A673 (cell line): Measurements from ENCODE around the gene GGNBP2. TPM values are rescaled to one million over a fixed set of nuclear protein-coding genes. Genes with fewer than 3 reads are reported as not detected.
"Not testable (repeated sequence)": the region's sequence is repeated elsewhere in the genome, so short reads cannot be mapped to it uniquely, and the experiment has no call there.

ENCODE experiments used
- BruUV-seq: library from RNA; stranded (reverse); fragments of 400-500 nt; replicated peaks from 2 replicates; lab custom pipeline; 2021; lab: Mats Ljungman, UMichigan
- CTCF ChIA-PET: fragments of 300-600 bp; sonication (Branson Sonifier 250); formaldehyde crosslinking; loops from one replicate; lab custom pipeline; 2022; ENCODE audit warnings: antibody characterized with exemption; lab: Charles Lee
- POLR2A ChIA-PET: fragments of 300-600 bp; sonication (Branson Sonifier 250); formaldehyde crosslinking; loops from one replicate; lab custom pipeline; 2022; ENCODE audit warnings: antibody characterized with exemption; ENCODE audit not compliant: low non-redundant PET; lab: Charles Lee
- DNase-seq: peaks from one replicate; pipeline ENCODE4 v3.0.0-alpha.2; 2015; ENCODE audit warnings: low spot score
- H3K27ac ChIP-seq: fragments of 200-600 bp; sonication (generic); 2 replicates; pipeline ENCODE4 v1.5.1; 2016; ENCODE audit warnings: mixed run types, low read depth, mild to moderate bottlenecking, mixed read lengths, antibody characterized with exemption, low read length; ENCODE audit not compliant: poor library complexity, severe bottlenecking
- H3K27me3 ChIP-seq: fragments of 200-600 bp; sonication (generic); replicated peaks from 2 replicates; pipeline ENCODE4 v1.6.1; 2017; ENCODE audit warnings: mixed run types, low read depth, mild to moderate bottlenecking, mixed read lengths, antibody characterized with exemption, low read length; ENCODE audit not compliant: insufficient read depth, poor library complexity
- H3K36me3 ChIP-seq: fragments of 200-600 bp; sonication (generic); 2 replicates; pipeline ENCODE4 v1.6.1; 2016; ENCODE audit warnings: mixed run types, mild to moderate bottlenecking, mixed read lengths, antibody characterized with exemption, low read length; ENCODE audit not compliant: insufficient read depth, poor library complexity, severe bottlenecking
- H3K4me1 ChIP-seq: fragments of 200-600 bp; sonication (generic); 2 replicates; pipeline ENCODE4 v1.6.1; 2017; ENCODE audit warnings: mixed run types, mild to moderate bottlenecking, mixed read lengths, antibody characterized with exemption, low read length; ENCODE audit not compliant: insufficient read depth, poor library complexity, severe bottlenecking
- H3K4me3 ChIP-seq: fragments of 200-600 bp; sonication (generic); 2 replicates; pipeline ENCODE4 v1.5.1; 2016; ENCODE audit warnings: low read depth, mixed run types, mild to moderate bottlenecking, mixed read lengths, low read length; ENCODE audit not compliant: poor library complexity, severe bottlenecking
- H3K9me3 ChIP-seq: fragments of 200-600 bp; sonication (generic); 2 replicates; pipeline ENCODE4 v1.6.1; 2016; ENCODE audit warnings: mixed run types, low read depth, mild to moderate bottlenecking, mixed read lengths, antibody characterized with exemption, low read length; ENCODE audit not compliant: poor library complexity, severe bottlenecking
- CTCF ChIP-seq: fragments of 300-800, 200-600 bp; sonication (generic); conservative IDR thresholded peaks from 2 replicates; pipeline ENCODE4 v1.5.1; 2017; ENCODE audit warnings: low read depth, mild to moderate bottlenecking, antibody characterized with exemption, low read length, moderate library complexity, mixed read lengths
- EZH2 ChIP-seq: fragments of 200-600 bp; sonication (generic); IDR thresholded peaks from 2 replicates; pipeline ENCODE4 v1.6.1; 2017; ENCODE audit warnings: borderline replicate concordance, low read depth, mild to moderate bottlenecking, mixed read lengths, antibody characterized with exemption, low read length; ENCODE audit not compliant: poor library complexity, severe bottlenecking
- intact Hi-C: fragments of 100-400 bp; cut with micrococcal nuclease; formaldehyde crosslinking; loops from one replicate; pipeline ENCODE4 v1.10.0; 2022; ENCODE audit not compliant: unreplicated experiment
- total RNA-seq: library from RNA; stranded (reverse); gene quantifications from 2 replicates; pipeline ENCODE4 v1.2.3, GENCODE V29; 2021

Gene GGNBP2
- total RNA-seq, 1 experiment from 2014 or later = 50.4 TPM

- TF ChIP-seq CTCF = peak; percentile 62
- TF ChIP-seq EZH2 = no peak
- H3K4me1 ChIP-seq = no peaks in the 10 kb centered on the region
- H3K9me3 ChIP-seq = no peaks in the 10 kb centered on the region
- intact Hi-C loops = no loop called here
- H3K36me3 ChIP-seq = no peaks in the 10 kb centered on the region
- POLR2A ChIA-PET = no interaction called here
- BruUV-seq = no TSS peak
- DNase-seq = peak; percentile 70
- no peak overlapping the region for H3K27ac ChIP-seq
- H3K27me3 ChIP-seq = no peaks in the 10 kb centered on the region
- peak overlapping the region; percentile 73 for H3K4me3 ChIP-seq
- CTCF ChIA-PET = interaction anchor here (0.5 to 1.4 kb wide), 9 partner anchors 17 to 684 kb away, joined by 3 to 12 read pairs (median 7); no protein-coding TSS in a partner anchor
Observed at GRCh38 chr17:36602924-36603384, 58.2 kb downstream of the GGNBP2 start.

DNA sequence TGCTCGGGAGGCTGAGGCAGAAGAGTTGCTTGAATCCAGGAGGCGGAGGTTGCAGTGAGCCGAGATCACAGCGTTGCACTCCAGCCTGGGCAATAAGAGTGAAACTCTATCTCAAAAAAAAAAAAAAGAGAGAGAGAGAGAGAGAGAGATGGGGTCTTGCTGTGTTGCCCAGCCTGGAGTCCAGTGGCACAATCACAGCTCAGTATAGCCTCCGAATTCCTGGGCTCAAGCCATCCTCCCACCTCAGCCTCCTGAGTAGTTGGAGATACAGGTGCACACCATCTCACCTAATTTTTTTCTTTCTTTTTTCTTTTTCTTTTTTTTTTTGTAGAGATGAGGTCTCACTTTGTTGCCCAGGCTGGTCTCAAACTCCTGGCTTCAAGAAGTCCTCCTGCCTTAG is 60.3 kb downstream of the GGNBP2 start:
- CTCF ChIA-PET, H3K36me3 ChIP-seq, H3K4me1 ChIP-seq, H3K9me3 ChIP-seq, BruUV-seq, H3K27me3 ChIP-seq, H3K4me3 ChIP-seq, intact Hi-C loops, POLR2A ChIA-PET, H3K27ac ChIP-seq, DNase-seq: not testable (repeated sequence)

GRCh38 chr17:36608280-36608679 is 63.6 kb downstream of the GGNBP2 start:
- TF ChIP-seq EZH2 (no peak), CTCF (no peak)
- no peaks in the 10 kb centered on the region for H3K36me3 ChIP-seq
- no peak overlapping the region for H3K27ac ChIP-seq
- H3K9me3 ChIP-seq = no peaks in the 10 kb centered on the region
- intact Hi-C loops = no loop called here
- H3K4me3 ChIP-seq = no peak overlapping the region
- BruUV-seq = no TSS peak
- ChIA-PET CTCF (no interaction called here), POLR2A (no interaction called here)
- DNase-seq = no peak
- H3K4me1 ChIP-seq = no peaks in the 10 kb centered on the region
- no peaks in the 10 kb centered on the region for H3K27me3 ChIP-seq
